ENCODE data around the gene ARID2.

Gene ARID2

GRCh38 chr12:45768194-45768593 is 38.7 kb downstream of the ARID2 start:
- no peak for DNase-seq (ENCODE audit: low spot score)

GRCh38 chr12:45773747-45774146 is 44.2 kb downstream of the ARID2 start:
- DNase-seq (ENCODE audit: low spot score) = no peak

- DNase-seq (ENCODE audit: low spot score) = no peak
These were observed 45.1 kb downstream of the ARID2 start for GRCh38 chr12:45774508-45775162.

GRCh38 chr12:45775465-45775864 is 46.0 kb downstream of the ARID2 start:
- DNase-seq (ENCODE audit: low spot score) = no peak

GRCh38 chr12:45775964-45776363 is 46.5 kb downstream of the ARID2 start:
- DNase-seq (ENCODE audit: low spot score) = no peak

GRCh38 chr12:45779936-45780335 is 50.4 kb downstream of the ARID2 start:
- DNase-seq (ENCODE audit: low spot score) = no peak

- no peak for DNase-seq (ENCODE audit: low spot score)
These were observed 51.6 kb downstream of the ARID2 start for GRCh38 chr12:45781080-45781479.

- DNase-seq (ENCODE audit: low spot score) = no peak
These were observed 55.8 kb downstream of the ARID2 start for GRCh38 chr12:45785315-45785714.

GRCh38 chr12:45789025-45789424 is 59.5 kb downstream of the ARID2 start:
- DNase-seq (ENCODE audit: low spot score) = no peak

GRCh38 chr12:45794422-45794821 is 64.9 kb downstream of the ARID2 start:
- no peak for DNase-seq (ENCODE audit: low spot score)

- DNase-seq (ENCODE audit: low spot score) = no peak
These were observed 72.1 kb downstream of the ARID2 start for GRCh38 chr12:45801625-45802024.

- DNase-seq (ENCODE audit: low spot score) = no peak
These were observed 73.6 kb downstream of the ARID2 start for GRCh38 chr12:45803111-45803510.

GRCh38 chr12:45816652-45817051 is 87.1 kb downstream of the ARID2 start:
- no peak for DNase-seq (ENCODE audit: low spot score)

- no peak for DNase-seq (ENCODE audit: low spot score)
These were observed 98.5 kb downstream of the ARID2 start for GRCh38 chr12:45827974-45828373.

GRCh38 chr12:45828402-45828801 is 98.9 kb downstream of the ARID2 start:
- DNase-seq (ENCODE audit: low spot score) = no peak

GRCh38 chr12:45831590-45831989 is 102.1 kb downstream of the ARID2 start:
- DNase-seq (ENCODE audit: low spot score) = no peak

- no peak for DNase-seq (ENCODE audit: low spot score)
These were observed 103.9 kb downstream of the ARID2 start for GRCh38 chr12:45833401-45833800.

- no peak for DNase-seq (ENCODE audit: low spot score)
These were observed 105.3 kb downstream of the ARID2 start for GRCh38 chr12:45834809-45835208.

- DNase-seq (ENCODE audit: low spot score) = no peak
These were observed 110.4 kb downstream of the ARID2 start for GRCh38 chr12:45839917-45840316.

- no peak for DNase-seq (ENCODE audit: low spot score)
These were observed 119.8 kb downstream of the ARID2 start for GRCh38 chr12:45849289-45849688.

- no peak for DNase-seq (ENCODE audit: low spot score)
These were observed 120.8 kb downstream of the ARID2 start for GRCh38 chr12:45850302-45850701.

GRCh38 chr12:45852508-45852907 is 123.0 kb downstream of the ARID2 start:
- DNase-seq (ENCODE audit: low spot score) = no peak

GRCh38 chr12:45853550-45853949 is 124.0 kb downstream of the ARID2 start:
- no peak for DNase-seq (ENCODE audit: low spot score)

GRCh38 chr12:45863332-45863731 is 133.8 kb downstream of the ARID2 start:
- DNase-seq (ENCODE audit: low spot score) = no peak

GRCh38 chr12:45866299-45866698 is 136.8 kb downstream of the ARID2 start:
- no peak for DNase-seq (ENCODE audit: low spot score)
